Measurements from ENCODE around the gene ACACA.
"Not testable (repeated sequence)": the region's sequence is repeated elsewhere in the genome, so short reads cannot be mapped to it uniquely, and the experiment has no call there.

ACACA gene

DNA sequence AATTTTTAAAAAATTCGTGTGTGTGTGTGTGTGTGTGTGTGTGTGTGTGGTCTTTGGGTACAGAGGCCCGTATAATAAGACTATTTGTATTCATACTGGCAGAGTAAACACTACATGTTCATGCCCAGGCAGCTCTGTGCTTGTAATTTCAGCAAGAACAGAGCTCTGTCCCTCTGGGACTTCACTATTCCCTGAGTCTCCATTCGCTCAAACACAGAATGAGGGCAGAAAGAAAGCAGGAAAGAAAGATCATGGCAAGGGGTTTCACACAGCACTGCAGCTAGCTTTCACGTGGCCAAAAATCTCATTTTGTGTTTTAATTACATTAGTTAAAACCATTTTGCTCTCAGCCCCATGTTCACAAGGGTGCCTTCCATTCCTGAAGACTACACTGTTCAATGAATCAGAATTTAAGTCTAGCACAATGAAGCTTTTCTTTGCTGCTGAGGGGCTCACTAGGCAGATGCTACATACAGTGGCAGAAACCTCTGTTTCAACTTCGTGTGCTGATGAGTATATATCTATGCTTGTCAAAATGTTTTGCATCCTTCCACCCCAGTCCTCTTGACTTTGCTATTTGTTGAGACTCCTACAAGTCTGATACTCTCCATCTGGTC lies 229.3 kb downstream of the ACACA start:
- no peak for DNase-seq (ENCODE audit: low read depth in 2 of 2)

GRCh38 chr17:37176723-37177122 lies 229.9 kb downstream of the ACACA start:
- no peak for DNase-seq (ENCODE audit: low read depth in 2 of 2)

DNA sequence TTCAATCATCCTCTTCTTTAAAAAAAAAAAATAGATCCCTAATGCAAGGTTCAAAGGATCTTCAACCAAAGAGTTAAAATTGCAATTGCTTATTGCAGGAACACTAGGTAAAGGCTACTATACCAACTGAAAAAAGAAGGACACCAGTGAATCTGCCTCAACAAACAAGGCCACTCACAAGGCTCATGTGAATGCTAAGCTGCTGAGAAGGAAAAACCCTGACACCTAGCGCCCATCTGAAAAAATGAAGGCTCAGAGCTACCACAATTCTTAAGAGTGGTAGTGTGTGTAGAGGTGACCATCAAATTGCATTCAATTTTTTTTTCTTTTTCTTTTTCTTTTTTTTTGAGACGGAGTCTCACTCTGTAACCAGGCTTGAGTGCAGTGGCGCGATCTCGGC lies 232.4 kb downstream of the ACACA start:
- no peak for DNase-seq (ENCODE audit: low read depth in 2 of 2)

- DNase-seq (ENCODE audit: low read depth in 2 of 2): no peak
Measured at GRCh38 chr17:37170881-37171425, 235.7 kb downstream of the ACACA start.

DNA sequence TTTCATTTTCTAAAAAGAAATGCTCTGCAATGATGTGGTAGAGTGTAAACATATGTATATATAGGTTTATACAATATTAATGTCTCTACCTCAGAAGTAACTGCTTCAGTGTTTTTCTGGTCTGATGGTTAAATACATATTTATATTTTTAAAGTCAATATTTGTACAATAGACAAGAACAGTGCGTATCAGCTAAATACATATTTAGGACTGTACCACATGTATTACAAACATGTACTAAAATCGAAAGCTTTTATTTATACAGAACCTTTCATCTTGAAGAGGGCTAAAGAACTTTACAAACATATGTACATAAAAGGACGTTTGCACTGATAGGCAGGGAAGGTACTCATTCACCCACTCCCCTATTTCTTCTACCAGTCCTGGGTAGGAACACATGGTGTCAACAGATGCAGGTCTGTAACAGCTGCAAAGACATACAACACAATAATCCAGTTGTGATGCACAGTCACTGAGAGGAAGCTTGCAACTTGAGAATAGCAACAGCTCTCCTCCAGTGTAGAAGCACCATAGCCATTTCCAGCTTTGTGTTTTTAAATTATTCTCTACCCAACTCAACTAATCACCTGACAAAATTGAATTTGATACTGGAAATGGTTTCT lies 237.8 kb downstream of the ACACA start:
- DNase-seq (ENCODE audit: low read depth in 2 of 2): no peak

DNA sequence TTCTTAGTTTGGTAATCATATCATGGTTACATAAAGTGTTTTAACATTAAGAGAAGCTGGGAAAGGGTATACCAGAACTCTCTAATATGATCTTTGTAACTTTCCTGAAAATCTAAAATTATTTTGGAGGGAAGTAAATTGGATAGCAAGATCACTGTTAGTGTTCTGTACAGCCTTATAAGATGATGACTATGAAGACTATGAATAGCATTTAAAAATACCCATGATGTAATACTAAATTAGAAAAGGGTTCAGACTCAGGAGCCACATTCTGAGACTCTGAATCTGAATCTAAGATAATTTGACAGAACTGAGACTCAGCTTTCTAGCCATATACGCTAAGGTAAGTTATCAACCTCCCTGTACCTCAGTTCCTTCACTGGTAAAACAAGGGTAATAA lies 238.9 kb downstream of the ACACA start:
- no peak for DNase-seq (ENCODE audit: low read depth in 2 of 2)

GRCh38 chr17:37164057-37164456 lies 242.6 kb downstream of the ACACA start:
- no peak for DNase-seq (ENCODE audit: low read depth in 2 of 2)

DNA sequence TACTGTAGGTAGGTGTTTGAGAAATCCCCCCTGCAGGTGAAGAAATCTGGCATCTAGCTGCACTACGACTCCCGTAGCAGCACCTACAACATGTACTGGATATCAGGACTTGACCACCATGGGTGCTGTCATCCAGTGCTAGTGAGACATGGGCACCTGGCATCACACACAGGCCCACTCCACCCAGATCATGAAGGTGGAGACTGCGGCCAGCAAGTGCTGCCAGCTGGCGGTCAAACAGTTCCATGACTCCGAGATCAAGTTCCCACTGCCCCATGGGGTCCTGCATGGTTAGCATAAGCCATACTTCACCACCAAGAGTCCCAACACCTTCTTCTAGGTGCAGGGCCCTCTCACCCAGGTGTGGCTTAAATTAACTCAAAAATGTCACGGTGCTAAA lies 243.8 kb downstream of the ACACA start:
- DNase-seq (ENCODE audit: low read depth in 2 of 2): no peak

GRCh38 chr17:37160944-37161343 lies 245.7 kb downstream of the ACACA start:
- no peak for DNase-seq (ENCODE audit: low read depth in 2 of 2)

GRCh38 chr17:37158290-37158689 lies 248.3 kb downstream of the ACACA start:
- no peak for DNase-seq (ENCODE audit: low read depth in 2 of 2)

- DNase-seq (ENCODE audit: low read depth in 2 of 2): no peak
Measured at GRCh38 chr17:37148156-37148555, 258.5 kb downstream of the ACACA start.

- no peak for DNase-seq (ENCODE audit: low read depth in 2 of 2)
Measured at GRCh38 chr17:37147301-37147812, 259.3 kb downstream of the ACACA start.

DNA sequence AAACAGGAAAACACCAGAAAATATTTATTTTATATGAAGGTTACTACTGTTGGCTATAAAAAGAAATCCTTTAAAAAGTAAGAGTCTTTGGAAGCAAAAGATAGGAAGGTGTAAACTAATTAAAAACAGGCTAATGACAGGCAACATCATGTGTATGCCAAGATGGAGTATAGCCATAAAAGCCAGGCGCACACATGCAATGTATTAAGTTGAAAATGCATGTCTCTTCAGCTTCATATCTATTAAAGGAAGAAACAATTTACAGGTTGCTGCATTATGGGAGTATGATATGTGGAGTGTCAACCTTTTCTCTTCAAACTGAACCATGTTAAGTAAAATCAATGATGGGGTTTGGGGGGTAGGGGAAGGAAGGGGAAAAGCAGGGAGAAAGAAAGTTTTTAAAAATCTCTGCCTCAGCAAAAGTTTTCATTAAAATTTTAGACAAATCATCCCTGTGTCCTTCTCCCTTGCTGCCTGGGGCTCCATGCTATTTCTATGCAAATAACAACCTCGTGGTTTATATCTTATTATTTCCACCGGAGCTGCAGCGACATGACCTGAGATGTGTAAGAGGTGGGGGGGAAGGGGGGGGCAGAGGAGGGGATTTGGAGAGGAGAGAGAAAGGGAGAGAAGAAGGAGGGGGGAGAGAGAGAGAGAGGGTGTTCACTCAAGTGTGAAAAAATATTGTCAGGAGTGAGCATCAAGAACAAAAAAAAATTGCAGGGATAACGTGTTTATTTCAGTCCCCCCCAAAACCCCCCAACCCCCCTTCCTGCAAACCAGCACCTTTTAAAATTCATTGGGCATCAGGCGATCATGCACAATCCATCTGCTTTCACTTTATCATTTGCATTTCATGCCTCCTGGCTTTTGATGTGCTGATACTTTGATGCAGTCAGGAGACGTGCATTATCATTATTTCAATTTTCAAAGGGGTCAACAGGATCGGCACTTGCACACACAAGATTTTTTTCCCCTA lies 260.3 kb downstream of the ACACA start:
- no peak for DNase-seq (ENCODE audit: low read depth in 2 of 2)

GRCh38 chr17:37144075-37144701 lies 262.4 kb downstream of the ACACA start:
- no peak for DNase-seq (ENCODE audit: low read depth in 2 of 2)

- DNase-seq (ENCODE audit: low read depth in 2 of 2): not testable (repeated sequence)
Measured at GRCh38 chr17:37143558-37143957, 263.1 kb downstream of the ACACA start.

DNA sequence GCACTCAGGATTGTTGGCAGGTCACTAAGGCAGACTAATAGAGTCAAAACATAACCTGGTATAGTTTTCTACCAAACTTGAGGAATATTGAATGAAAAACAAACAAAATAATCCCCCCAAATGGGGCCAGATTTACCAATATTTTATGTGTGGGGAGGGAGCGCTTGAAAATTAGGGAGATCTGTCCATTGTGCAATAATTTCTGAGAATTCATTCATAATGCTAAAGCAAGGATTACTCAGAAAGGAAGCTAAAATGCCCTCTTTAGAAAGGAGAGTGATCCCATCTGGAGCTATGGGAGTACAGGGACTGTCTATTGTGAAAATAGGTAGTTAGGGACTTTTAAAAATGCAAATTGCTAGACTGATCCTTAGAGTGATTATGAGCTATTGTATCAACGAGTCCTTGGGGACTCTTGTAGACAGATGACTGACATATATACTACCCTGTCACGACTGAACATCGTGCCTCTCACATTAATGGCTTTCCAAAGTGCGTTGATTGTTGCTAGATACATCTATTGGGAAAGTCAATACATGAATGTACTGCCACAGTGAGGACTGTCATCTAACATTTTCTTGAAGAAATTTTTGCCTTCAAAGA lies 264.2 kb downstream of the ACACA start:
- no peak for DNase-seq (ENCODE audit: low read depth in 2 of 2)

GRCh38 chr17:37138571-37139120 lies 268.0 kb downstream of the ACACA start:
- DNase-seq (ENCODE audit: low read depth in 2 of 2): no peak

DNA sequence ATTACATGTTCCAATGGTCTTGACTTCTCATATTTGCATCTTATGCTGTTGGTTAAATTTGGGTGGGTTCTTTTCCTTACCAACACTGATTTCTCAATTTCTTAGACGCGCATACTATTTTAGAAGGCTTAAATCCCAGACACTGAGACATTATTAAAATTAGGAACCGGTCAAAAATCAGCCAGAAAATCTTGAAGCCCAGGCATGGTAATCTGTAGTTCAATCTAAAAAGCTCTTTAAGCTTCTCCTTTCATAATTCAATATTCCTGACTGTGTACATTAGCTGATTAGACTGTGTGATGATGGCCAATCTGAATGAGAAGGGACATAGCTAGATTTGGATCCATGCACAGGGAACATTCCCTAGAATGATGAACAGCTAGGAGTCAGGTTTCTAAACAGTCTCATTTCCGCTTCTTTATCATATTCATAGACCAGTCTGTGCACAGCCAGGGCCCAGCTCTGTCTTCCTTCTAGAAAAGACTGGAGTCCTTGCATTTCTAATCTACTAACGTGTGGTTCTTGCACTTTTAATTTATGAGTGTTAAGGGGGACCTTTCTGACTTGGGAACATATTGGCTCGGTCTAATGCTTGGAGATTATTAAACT lies 268.6 kb downstream of the ACACA start:
- DNase-seq (ENCODE audit: low read depth in 2 of 2): no peak

GRCh38 chr17:37137070-37137610 lies 269.5 kb downstream of the ACACA start:
- no peak for DNase-seq (ENCODE audit: low read depth in 2 of 2)

GRCh38 chr17:37135576-37135975 lies 271.1 kb downstream of the ACACA start:
- no peak for DNase-seq (ENCODE audit: low read depth in 2 of 2)
